NCI-H187 (cell line): ENCODE data around the gene ADPRS.

Source experiments
- DNase-seq, 2 experiments: peaks; one replicate each; lab custom pipeline; 2025; lab: John Stamatoyannopoulos, UW

Gene ADPRS

GRCh38 chr1:36108314-36108713 lies 19.6 kb downstream of the ADPRS start:
- no peak for DNase-seq

GRCh38 chr1:36109041-36109679 lies 20.5 kb downstream of the ADPRS start:
- no peak for DNase-seq

GRCh38 chr1:36111151-36111550 lies 22.5 kb downstream of the ADPRS start:
- DNase-seq: no peak

- no peak for DNase-seq
These were observed 24.1 kb downstream of the ADPRS start for GRCh38 chr1:36112823-36113222.

GRCh38 chr1:36114371-36114770 lies 25.7 kb downstream of the ADPRS start:
- DNase-seq: no peak

- DNase-seq: no peak
These were observed 26.5 kb downstream of the ADPRS start for GRCh38 chr1:36115200-36115669.

- DNase-seq: no peak
These were observed 27.2 kb downstream of the ADPRS start for GRCh38 chr1:36115931-36116330.

GRCh38 chr1:36116901-36117300 lies 28.2 kb downstream of the ADPRS start:
- DNase-seq: no peak

GRCh38 chr1:36118447-36119204 lies 29.9 kb downstream of the ADPRS start:
- DNase-seq: no peak

GRCh38 chr1:36119456-36119855 lies 30.8 kb downstream of the ADPRS start:
- DNase-seq: no peak

- no peak for DNase-seq
These were observed 33.7 kb downstream of the ADPRS start for GRCh38 chr1:36122062-36123030.

- DNase-seq: no peak
These were observed 34.7 kb downstream of the ADPRS start for GRCh38 chr1:36123356-36123755.

GRCh38 chr1:36124404-36125128 lies 35.9 kb downstream of the ADPRS start:
- DNase-seq: no peak

GRCh38 chr1:36125129-36125991 lies 36.7 kb downstream of the ADPRS start, which contains the start of gene COL8A2:
Gene COL8A2 (minus strand): TSS chr1:36125222. CDS start chr1:36100242, 24,980 bp downstream.
- DNase-seq: no peak

- DNase-seq: no peak
These were observed 37.5 kb downstream of the ADPRS start for GRCh38 chr1:36126005-36126716.

GRCh38 chr1:36126797-36127500 lies 38.3 kb downstream of the ADPRS start:
- DNase-seq: no peak

- no peak for DNase-seq
These were observed 39.6 kb downstream of the ADPRS start for GRCh38 chr1:36128126-36128904.

GRCh38 chr1:36128905-36129206 lies 40.2 kb downstream of the ADPRS start:
- DNase-seq: no peak

- DNase-seq: no peak
These were observed 43.3 kb downstream of the ADPRS start for GRCh38 chr1:36132029-36132428.
